Left ventricle myocardium inferior (tissue), 1 donor: ENCODE data around the gene TMCC1. TPM values are rescaled to one million over a fixed set of nuclear protein-coding genes. Genes with fewer than 3 reads are reported as not detected.
A peak's percentile ranks its signal among the peaks of the same experiment; 100 is the strongest.

Experiments used
- DNase-seq: peaks from one replicate; pipeline ENCODE4 v3.0.0-alpha.2; 2020
- H3K27ac ChIP-seq: fragments of 200-600 bp; replicated peaks from 2 replicates; pipeline ENCODE4 v1.8.0; 2021
- H3K27me3 ChIP-seq: fragments of 200-600 bp; 2 replicates; pipeline ENCODE4 v1.8.0; 2021; ENCODE audit warnings: low read depth
- H3K36me3 ChIP-seq: fragments of 200-600 bp; 2 replicates; pipeline ENCODE4 v1.8.0; 2021
- H3K4me1 ChIP-seq: fragments of 200-600 bp; 2 replicates; pipeline ENCODE4 v1.8.0; 2021
- H3K4me3 ChIP-seq: fragments of 200-600 bp; 2 replicates; pipeline ENCODE4 v1.8.0; 2021; ENCODE audit warnings: mild to moderate bottlenecking, moderate library complexity
- H3K9me3 ChIP-seq: fragments of 200-600 bp; replicated peaks from 2 replicates; pipeline ENCODE4 v1.8.0; 2021
- CTCF ChIP-seq: fragments of 200-600 bp; IDR thresholded peaks from 2 replicates; pipeline ENCODE4 v1.8.0; 2021; ENCODE audit warnings: antibody characterized with exemption, mild to moderate bottlenecking, borderline replicate concordance
- intact Hi-C: fragments of 100-400 bp; cut with micrococcal nuclease; formaldehyde crosslinking; loops from one replicate; pipeline ENCODE4 v1.11.0; 2022
- total RNA-seq: library from RNA; stranded (reverse); fragmentation: NEBNext Ultra II Directional; extraction: Animal tissue kit (Norgen Biotek cat#: 25700); gene quantifications from one replicate; pipeline ENCODE4 v1.2.1, GENCODE V29; 2021
- donor health status: DM: no; HTN: yes; CAD: no; lungs with severe emphysema.

Gene TMCC1
- total RNA-seq, 1 donor from 2014 or later, result 28.3 TPM

GRCh38 chr3:129937717-129938116 lies 44.2 kb upstream of the TMCC1 start:
- H3K9me3 ChIP-seq, result no peaks in the 10 kb centered on the region
- intact Hi-C loops, result loop anchor here (10.0 kb wide), 2 partner anchors 113 to 283 kb away; no protein-coding TSS in a partner anchor

GRCh38 chr3:129936757-129937156 lies 43.2 kb upstream of the TMCC1 start:
- Histone ChIP-seq H3K4me1 (no peaks in the 10 kb centered on the region), H3K27me3 (no peaks in the 10 kb centered on the region), H3K27ac (peak overlapping the region; percentile 39), H3K4me3 (peak overlapping the region; percentile 55), H3K9me3 (no peaks in the 10 kb centered on the region), H3K36me3 (no peaks in the 10 kb centered on the region)
- DNase-seq, result no peak
- TF ChIP-seq CTCF, result no peak
- intact Hi-C loops, result loop anchor here (10.0 kb wide), 2 partner anchors 112 to 282 kb away; no protein-coding TSS in a partner anchor

More at GRCh38 chr3:129937717-129938116, 44.2 kb upstream of the TMCC1 start:
- Histone ChIP-seq H3K27me3 (no peaks in the 10 kb centered on the region), H3K36me3 (no peaks in the 10 kb centered on the region), H3K27ac (no peak overlapping the region), H3K4me1 (no peaks in the 10 kb centered on the region), H3K4me3 (no peak overlapping the region)
- DNase-seq, result no peak
- no peak for TF ChIP-seq CTCF

- no peaks in the 10 kb centered on the region for H3K27me3 ChIP-seq
- H3K36me3 ChIP-seq, result no peaks in the 10 kb centered on the region
- peak overlapping the region; percentile 46 for H3K4me3 ChIP-seq
- H3K27ac ChIP-seq, result no peak overlapping the region
- intact Hi-C loops, result loop anchor here (10.0 kb wide), 2 partner anchors 110 to 280 kb away; no protein-coding TSS in a partner anchor
- peak; percentile 94 for TF ChIP-seq CTCF
- no peak for DNase-seq
- peaks cover 21% of the 10 kb centered on the region for H3K9me3 ChIP-seq
- no peaks in the 10 kb centered on the region for H3K4me1 ChIP-seq
Observed at GRCh38 chr3:129934234-129935123, 41.0 kb upstream of the TMCC1 start.

- no peaks in the 10 kb centered on the region for H3K4me1 ChIP-seq
- no peak overlapping the region for H3K4me3 ChIP-seq
- peaks cover 31% of the 10 kb centered on the region for H3K9me3 ChIP-seq
- no peak for DNase-seq
- H3K36me3 ChIP-seq, result no peaks in the 10 kb centered on the region
- TF ChIP-seq CTCF, result no peak
- intact Hi-C loops, result loop anchor here (10.0 kb wide), 2 partner anchors 109 to 279 kb away; no protein-coding TSS in a partner anchor
- H3K27me3 ChIP-seq, result no peaks in the 10 kb centered on the region
- no peak overlapping the region for H3K27ac ChIP-seq
Observed at GRCh38 chr3:129933471-129933870, 40.0 kb upstream of the TMCC1 start.

- no peak overlapping the region for H3K4me3 ChIP-seq
- H3K4me1 ChIP-seq, result no peaks in the 10 kb centered on the region
- H3K27me3 ChIP-seq, result peaks cover 26% of the 10 kb centered on the region
- intact Hi-C loops, result no loop called here
- no peak for TF ChIP-seq CTCF
- H3K36me3 ChIP-seq, result no peaks in the 10 kb centered on the region
- H3K9me3 ChIP-seq, result peaks cover 39% of the 10 kb centered on the region
- no peak for DNase-seq
- no peak overlapping the region for H3K27ac ChIP-seq
Observed at GRCh38 chr3:129929383-129929782, 35.9 kb upstream of the TMCC1 start.
